Measurements from ENCODE around the gene RPTOR.

RPTOR gene

GRCh38 chr17:80749611-80750010 lies 205.0 kb downstream of the RPTOR start:
- peak in 1 of 2 donors; percentile 7 for DNase-seq

- peak in 1 of 2 donors; percentile 11 for DNase-seq
Measured at GRCh38 chr17:80750263-80750662, 205.6 kb downstream of the RPTOR start.

GRCh38 chr17:80751070-80751945 lies 206.7 kb downstream of the RPTOR start:
- DNase-seq: no peak

- DNase-seq: no peak
Measured at GRCh38 chr17:80751946-80752581, 207.4 kb downstream of the RPTOR start.

- no peak for DNase-seq
Measured at GRCh38 chr17:80753685-80754345, 209.2 kb downstream of the RPTOR start.

- DNase-seq: no peak
Measured at GRCh38 chr17:80754846-80755245, 210.2 kb downstream of the RPTOR start.

- DNase-seq: no peak
Measured at GRCh38 chr17:80755650-80756405, 211.2 kb downstream of the RPTOR start.

- DNase-seq: peak; percentile 54 to 60
Measured at GRCh38 chr17:80758481-80759376, 214.1 kb downstream of the RPTOR start.

GRCh38 chr17:80759377-80759673 lies 214.7 kb downstream of the RPTOR start:
- no peak for DNase-seq

- DNase-seq: peak in 1 of 2 donors; percentile 28
Measured at GRCh38 chr17:80760511-80760911, 215.9 kb downstream of the RPTOR start.

- peak; percentile 52 to 54 for DNase-seq
Measured at GRCh38 chr17:80761110-80761871, 216.7 kb downstream of the RPTOR start.

GRCh38 chr17:80762076-80762475 lies 217.4 kb downstream of the RPTOR start:
- DNase-seq: no peak

- no peak for DNase-seq
Measured at GRCh38 chr17:80763293-80763867, 218.7 kb downstream of the RPTOR start.

GRCh38 chr17:80764627-80765145 lies 220.0 kb downstream of the RPTOR start:
- peak in 1 of 2 donors; percentile 49 for DNase-seq

GRCh38 chr17:80765241-80765961 lies 220.8 kb downstream of the RPTOR start:
- no peak for DNase-seq

GRCh38 chr17:80766290-80766855 lies 221.7 kb downstream of the RPTOR start:
- DNase-seq: no peak

GRCh38 chr17:80768389-80768788 lies 223.8 kb downstream of the RPTOR start:
- DNase-seq: no peak

- peak in 1 of 2 donors; percentile 1 for DNase-seq
Measured at GRCh38 chr17:80768936-80769335, 224.3 kb downstream of the RPTOR start.

GRCh38 chr17:80769516-80769915 lies 224.9 kb downstream of the RPTOR start:
- peak in 1 of 2 donors; percentile 7 for DNase-seq

All from CD4-positive, alpha-beta T cell treated with Interleukin-4 for 1 hour (primary cell).